ENCODE results near the gene HSBP1L1.

Gene HSBP1L1

DNA sequence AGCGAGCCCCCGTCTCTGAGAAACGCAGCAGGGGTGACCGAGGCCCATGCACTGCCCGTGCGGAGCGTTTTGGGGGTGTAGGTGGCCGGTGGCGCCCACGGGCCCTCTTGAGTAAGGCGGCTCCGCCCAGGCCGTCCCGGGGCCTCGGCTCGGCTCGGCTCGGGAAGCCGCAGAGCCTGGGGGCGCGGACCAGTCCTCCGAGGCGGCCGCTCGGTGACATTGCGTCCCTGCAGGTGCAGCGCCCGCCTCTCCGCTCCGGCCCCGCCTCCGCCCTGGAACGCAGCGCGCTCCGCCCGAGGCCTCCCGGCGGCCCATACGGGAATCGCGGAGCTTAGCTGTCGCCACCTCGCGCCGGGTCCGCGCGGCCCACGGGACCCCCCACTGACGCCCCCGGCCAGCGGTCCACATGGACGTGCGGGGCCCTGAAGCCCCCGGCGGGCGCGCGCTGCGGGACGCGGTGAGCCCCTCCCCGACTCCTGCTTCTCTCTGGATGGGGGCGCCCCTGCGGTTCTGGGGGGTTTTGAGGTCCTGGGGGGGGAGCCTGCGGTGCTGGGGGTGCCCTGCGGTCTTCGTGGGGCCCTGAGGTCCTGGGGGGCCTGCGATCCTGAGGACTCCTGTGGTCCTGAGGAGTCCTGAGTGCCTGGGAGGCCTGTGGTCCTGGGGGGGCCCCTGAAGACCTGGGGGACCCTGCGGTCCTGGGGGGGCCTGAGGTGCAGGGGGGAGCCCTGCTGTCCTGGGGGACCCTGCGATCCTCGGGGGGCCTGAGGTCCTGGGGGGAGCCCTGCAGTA is at the start of gene HSBP1L1:
HSBP1L1 (plus strand) TSS at position 314 of the 789 bp plus-strand sequence; CDS start at position 407, 93 bp downstream.
- peak; percentile 43 for DNase-seq (ENCODE audit: low spot score)

DNA sequence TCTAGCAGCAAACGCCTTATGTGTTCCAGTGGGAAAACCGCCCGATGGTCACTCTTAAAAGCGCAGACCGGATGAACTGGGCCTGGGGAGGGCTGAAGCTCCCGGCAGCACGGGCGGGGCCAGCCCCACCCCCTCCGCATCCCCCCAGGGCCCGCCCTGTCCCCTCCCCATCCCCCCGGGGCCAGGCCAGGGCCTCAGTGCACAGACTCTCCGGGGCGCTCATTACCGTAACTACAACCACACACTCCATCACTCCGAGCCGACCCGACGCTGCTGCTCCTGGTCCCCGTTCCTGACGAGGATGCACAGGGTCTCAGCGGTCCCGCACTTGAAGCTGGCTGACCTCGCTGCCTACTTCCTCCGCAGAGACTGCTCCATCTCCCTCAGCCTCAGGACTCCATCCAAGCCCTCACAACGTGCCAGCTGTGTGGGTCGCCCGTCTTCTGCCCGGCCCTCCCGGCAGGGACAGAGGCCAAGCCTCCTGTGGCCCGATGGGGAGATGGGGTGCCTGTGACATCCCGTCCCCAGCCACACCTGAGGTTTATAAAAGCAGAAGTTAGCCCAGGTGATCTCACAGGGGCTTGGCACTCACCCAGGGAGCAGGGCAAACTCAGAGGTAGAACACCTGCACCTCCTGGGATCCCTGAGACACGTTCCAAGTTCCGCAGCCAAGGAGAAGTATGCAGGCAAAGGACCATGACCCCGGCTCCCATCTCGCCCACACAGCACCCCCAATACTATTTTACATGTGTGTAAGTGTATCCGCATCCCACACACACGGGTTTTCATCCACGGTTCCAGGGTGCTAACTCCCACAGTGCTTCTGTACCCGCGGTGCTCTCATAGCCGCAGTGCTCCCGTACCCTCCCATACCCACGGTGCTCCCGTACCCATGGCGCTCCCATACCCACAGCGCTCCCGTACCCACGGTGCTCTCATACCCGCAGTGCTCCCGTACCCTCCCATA is 49.0 kb upstream of the HSBP1L1 start:
- no peak for DNase-seq (ENCODE audit: low spot score)

DNA sequence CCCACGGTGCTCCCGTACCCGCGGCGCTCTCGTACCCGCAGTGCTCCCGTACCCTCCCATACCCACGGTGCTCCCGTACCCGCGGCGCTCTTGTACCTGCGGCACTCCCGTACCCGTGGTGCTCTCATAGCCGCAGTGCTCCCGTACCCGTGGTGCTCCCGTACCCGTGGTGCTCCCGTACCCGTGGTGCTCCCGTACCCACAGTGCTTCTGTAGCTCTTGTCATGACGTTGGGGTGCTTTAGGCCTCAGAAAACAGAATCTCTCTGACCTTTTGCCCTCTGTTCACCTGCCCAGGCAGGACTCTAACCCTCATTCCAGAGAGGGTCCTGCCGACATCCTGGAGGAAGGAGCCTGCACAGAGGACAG is 48.3 kb upstream of the HSBP1L1 start:
- DNase-seq (ENCODE audit: low spot score) = no peak

DNA sequence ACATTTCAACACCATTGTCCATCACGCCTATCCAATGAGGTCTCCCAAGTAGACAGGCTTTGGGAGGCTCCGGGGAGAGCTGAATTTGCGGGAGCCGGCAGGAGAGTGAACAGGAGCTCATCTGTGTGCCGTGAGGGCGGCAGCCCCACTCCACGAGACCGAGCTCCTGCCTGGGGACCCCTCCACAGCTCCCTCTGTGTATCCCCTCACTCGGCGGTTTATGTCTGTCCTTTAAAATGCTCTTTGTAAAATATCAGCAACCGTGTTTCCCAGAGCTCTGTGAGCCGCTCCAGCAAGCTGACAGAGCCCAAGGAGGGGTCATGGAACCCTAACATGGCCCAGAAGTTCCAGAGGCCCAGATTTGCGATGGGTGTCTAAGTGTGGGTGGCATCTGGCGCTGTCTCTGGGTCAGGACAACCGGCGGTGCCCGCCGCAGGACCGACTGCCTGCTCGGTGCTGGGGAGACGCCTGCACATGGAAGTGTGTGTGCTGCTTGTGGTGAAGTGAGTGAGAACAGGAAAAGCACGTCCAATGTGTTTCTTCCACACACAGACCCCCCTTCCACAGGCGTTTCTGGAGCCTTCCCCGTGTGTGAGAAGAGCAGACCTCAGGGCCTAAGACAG is 47.8 kb upstream of the HSBP1L1 start:
- no peak for DNase-seq (ENCODE audit: low spot score)

GRCh38 chr18:79917169-79917852 is 47.1 kb upstream of the HSBP1L1 start:
- no peak for DNase-seq (ENCODE audit: low spot score)

- DNase-seq (ENCODE audit: low spot score) = no peak
Measured at GRCh38 chr18:79917853-79918614, 46.4 kb upstream of the HSBP1L1 start.

DNA sequence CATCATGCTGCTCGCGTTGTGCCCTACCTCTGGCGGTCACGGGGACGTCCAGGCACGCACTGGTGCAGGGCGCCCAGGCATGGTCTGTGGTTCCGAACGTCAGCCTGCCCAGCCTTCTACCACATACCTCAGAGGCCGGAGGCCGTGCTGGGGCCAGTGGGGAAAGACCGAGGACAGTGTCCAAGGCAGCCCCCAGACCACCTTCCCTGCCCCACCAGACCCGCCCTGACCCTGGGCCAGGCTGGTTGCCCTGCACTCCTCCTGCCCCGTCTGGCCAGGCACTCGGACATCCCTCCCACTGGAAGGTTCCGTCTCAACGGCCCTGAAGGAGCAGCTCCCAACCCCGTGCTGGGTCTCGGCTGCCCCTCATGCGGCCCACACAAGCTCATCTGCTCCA is 45.8 kb upstream of the HSBP1L1 start:
- no peak for DNase-seq (ENCODE audit: low spot score)

GRCh38 chr18:79919089-79919488 is 45.4 kb upstream of the HSBP1L1 start:
- DNase-seq (ENCODE audit: low spot score) = no peak

DNA sequence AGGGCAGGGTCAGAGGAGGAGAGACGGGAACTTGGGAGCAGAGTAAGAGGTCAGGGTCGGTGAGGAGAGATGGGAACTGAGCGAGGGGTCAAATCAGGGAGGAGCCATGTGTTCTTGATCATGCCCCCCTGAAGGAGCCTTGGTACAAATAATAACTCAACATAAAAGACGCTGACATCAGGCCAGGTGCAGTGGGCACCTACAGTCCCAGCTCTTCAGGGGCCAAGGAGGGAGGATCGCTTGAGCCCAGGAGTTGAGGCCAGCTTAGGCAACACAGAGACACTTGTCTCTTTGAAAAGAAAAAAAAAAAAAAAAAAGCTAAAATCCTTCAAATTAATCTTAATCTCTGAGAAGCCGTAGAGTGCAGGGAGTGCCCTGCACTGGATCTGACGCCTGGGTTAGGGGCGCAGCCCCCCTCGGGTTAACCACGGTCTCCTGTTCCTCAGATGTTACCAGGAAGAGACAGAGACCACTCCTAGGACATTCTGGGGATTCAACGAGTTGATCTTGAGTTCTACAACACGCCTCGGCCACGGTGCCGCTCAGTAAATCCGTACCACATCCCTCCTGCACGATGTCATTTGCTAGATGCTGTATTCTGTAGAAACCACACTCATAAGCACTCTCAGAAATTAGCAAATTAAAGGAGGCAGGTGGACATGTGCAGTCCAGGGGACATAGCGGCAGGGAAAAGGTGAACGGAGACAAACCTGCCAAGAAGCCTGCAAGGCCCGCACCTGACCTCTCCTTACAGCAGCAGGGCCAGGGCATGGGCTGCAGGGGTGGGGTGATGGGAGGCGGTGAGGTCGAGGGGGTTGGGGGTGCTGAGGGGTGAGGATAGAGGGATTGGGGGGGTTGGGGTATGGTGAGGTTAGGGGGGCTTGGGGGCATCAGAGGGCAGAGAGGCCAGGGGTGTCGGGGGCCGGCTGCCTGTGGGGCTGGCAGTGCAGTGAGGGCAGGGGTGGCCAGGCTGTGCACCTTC is 42.2 kb upstream of the HSBP1L1 start:
- no peak for DNase-seq (ENCODE audit: low spot score)

DNA sequence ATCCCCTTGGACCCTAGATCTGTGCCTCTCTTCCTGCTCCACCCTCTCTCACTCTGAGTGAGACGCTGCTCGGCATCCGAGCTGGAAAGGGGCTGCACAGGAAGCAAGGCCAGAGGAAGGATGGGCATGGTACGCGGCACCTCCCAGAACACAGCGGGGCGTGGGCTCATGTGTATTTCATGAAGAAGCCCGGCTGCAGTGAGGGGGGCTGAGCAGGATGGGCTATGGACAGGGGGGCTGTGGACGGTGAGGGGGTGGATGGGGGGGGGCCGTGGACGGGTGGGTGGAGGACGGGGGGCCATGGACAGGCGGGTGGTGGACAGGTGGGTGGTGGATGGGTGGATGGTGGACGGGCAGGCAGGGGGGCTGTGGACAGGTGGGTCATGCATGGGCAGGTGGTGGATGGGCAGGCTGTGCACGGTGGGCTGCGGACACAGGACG is 41.5 kb upstream of the HSBP1L1 start:
- no peak for DNase-seq (ENCODE audit: low spot score)

- no peak for DNase-seq (ENCODE audit: low spot score)
Measured at GRCh38 chr18:79923896-79924585, 40.4 kb upstream of the HSBP1L1 start.

DNA sequence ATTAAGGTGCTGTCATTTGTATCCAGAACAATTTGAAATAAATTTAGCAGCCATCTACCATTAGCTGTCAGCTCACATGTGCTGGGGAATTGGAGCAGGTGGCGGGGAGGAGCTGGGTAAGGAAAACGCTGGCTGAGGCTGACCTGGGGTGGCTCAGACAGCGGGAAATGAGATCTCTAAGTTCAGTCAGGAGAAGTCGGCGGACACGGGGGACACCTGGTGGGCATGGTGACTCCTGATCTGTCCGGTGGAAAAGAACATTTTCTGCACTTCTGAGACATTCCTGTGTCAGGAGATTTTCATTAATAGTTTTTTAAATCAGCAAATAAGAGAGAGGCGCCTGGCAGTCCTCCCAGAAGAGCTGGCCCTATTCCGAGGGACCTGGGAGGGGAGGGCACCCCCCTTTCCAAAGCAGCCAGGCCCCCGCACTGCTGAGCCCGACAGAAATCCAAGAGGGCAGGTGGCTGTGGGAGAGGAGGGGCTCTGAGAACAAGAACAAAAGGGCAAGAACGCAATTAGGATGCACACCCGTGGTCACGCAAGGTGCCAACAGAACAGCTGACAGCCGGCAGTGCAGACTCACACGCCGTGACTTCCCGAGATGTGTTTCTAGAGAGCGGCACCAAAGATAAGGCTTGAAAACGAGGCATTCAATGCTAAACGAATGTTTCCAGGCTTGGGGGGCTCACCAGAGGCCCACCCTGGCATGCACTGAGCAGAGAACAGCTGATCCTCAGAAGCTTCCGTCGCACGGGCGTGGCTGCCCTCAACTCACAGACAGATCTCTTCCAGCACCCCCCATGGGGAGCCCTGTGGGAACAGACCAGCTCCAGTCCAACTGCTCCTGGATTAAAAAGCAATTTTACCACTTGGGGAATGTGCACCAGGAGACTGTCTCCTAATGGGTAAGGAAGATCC is 39.4 kb upstream of the HSBP1L1 start:
- DNase-seq (ENCODE audit: low spot score) = no peak

DNA sequence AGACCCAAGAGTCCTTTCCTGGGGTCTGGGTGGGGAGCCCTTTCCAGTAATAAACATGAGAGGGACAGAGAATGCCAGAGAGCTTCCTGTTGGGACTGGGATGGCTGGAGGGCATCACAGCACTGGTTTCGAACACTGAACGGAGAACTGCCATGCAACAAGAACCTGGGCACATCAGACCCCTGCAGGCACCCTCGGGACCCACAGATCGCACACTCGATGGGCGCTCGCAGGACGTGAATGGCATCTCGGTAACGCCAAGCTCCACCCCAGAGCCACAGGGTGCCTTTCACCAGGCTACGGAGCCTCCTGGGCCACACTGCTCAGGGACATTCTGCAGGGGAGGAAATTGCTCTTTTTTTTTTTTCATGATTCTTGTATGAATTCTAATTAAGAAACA is 38.1 kb upstream of the HSBP1L1 start:
- DNase-seq (ENCODE audit: low spot score) = no peak

DNA sequence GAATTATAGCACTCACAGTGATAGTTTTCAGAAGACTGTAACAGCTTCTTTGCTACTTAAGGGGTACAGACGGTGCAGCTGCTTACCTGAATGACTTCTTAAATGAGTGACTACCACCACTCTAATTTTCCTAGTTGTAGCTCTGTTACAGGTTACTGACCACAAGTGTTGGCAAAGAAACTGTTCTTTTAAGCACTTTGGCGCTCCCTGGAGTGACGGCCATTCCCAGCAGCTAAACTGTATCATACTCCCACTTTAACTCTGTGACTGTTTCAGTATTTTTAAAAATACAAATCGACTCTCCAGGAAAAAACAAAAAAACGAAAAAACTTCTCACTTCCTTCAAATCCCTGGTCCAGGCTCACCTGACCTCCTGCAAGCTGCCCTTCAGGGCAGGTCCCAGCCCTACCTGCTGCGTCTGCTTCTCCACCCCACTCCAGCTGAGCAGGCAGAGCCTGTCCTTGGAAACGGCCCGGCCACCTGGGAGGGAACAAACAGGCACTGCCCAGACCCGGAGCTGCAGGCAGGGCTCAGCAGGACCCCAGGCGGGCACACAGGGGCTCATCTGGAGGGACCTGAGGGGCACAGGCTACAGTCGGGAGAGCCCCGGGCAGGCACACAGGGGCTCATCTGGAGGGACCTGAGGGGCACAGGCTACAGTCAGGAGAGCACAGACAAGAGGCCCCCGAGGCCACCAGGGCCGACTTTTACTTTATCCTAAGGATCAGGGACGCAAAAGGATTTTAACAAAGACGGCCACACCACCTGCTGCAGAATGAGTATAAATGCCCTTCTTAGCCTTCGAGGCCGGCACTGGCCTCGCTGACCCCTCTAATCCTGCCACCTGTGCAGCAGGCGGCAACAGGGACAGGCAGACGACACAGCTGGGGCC is 37.5 kb upstream of the HSBP1L1 start:
- no peak for DNase-seq (ENCODE audit: low spot score)

DNA sequence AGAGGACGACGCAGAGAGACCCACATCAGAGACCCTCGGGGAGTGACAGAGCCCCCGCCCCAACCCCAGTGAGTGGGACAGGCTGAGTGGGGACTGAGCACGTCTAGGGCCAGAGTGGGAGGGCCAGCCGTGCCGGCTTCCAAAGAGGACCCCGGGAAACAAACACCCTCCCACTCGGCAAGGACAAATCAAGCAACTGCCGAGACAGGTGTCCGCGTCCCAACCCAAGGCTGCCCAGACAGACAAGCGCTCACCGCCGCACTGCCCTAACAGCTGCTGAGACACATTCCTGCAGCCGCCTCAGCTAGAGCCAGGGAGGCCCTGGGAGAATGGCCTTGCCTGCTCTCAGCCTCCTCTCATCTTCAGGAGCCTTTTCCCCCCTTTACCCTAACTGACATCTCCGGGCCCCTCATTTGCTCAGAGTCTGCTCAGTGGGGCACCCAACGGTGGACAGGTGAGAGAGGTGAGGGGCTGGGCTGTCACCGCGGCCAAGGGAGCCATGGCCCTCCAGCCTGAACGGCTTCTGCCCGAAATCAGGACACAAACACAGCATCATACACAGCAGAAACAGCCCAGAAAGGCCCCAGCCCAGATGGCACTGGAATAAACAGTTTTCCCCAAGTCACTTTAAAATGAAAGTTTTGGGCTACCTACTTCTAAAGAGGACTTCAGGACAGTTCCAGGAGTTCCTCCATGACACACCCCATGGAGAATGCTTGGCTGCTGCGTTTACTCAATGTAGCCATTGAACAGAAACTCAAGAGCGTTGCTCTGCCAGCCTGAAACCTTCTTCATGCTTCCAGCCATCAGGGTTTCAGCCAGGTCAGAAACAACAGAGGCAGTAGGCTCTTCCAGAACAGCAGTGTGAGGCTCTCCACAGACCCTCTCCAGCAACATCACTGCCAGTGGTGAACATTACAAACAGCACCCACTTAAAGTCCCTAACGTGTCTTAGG is 36.6 kb upstream of the HSBP1L1 start:
- DNase-seq (ENCODE audit: low spot score) = no peak

- DNase-seq (ENCODE audit: low spot score) = no peak
Measured at GRCh38 chr18:79928563-79928960, 35.9 kb upstream of the HSBP1L1 start.
